Hindlimb muscle (tissue), 1 donor: ENCODE measurements around the gene GNB2. TPM values are rescaled to one million over a fixed set of nuclear protein-coding genes. Genes with fewer than 3 reads are reported as not detected.
"Not testable (repeated sequence)": the region's sequence is repeated elsewhere in the genome, so short reads cannot be mapped to it uniquely, and the experiment has no call there.

Experiments
- DNase-seq: peaks from one replicate; pipeline ENCODE4 v3.0.0-alpha.2; 2013
- polyA plus RNA-seq: library from polyadenylated mRNA; unstranded; fragments of 120-200 nt; gene quantifications from one replicate; pipeline ENCODE4 v1.2.1, GENCODE V29; 2013; ENCODE audit not compliant: insufficient read length

GNB2 gene
- polyA plus RNA-seq, 1 donor, result 159 TPM

GRCh38 chr7:100696123-100696521 is 22.6 kb downstream of the GNB2 start:
- no peak for DNase-seq

GRCh38 chr7:100699018-100699417 is 25.5 kb downstream of the GNB2 start:
- no peak for DNase-seq

- DNase-seq, result not testable (repeated sequence)
Observed at GRCh38 chr7:100701089-100701488, 27.5 kb downstream of the GNB2 start.

GRCh38 chr7:100705320-100705752 is 31.8 kb downstream of the GNB2 start:
- peak; percentile 88 for DNase-seq

GRCh38 chr7:100705753-100706671 is 32.5 kb downstream of the GNB2 start, which contains the start of gene POP7:
POP7 (plus strand) TSS chr7:100706121; CDS start chr7:100706831, 710 bp downstream.
- peak; percentile 99 for DNase-seq

GRCh38 chr7:100706672-100707311 is 33.3 kb downstream of the GNB2 start:
- DNase-seq, result no peak

GRCh38 chr7:100708395-100708794 is 34.9 kb downstream of the GNB2 start:
- no peak for DNase-seq

- DNase-seq, result no peak
Observed at GRCh38 chr7:100710452-100710851, 36.9 kb downstream of the GNB2 start.

GRCh38 chr7:100711369-100711768 is 37.8 kb downstream of the GNB2 start:
- no peak for DNase-seq

GRCh38 chr7:100714725-100715124 is 41.2 kb downstream of the GNB2 start:
- DNase-seq, result no peak

- DNase-seq, result not testable (repeated sequence)
Observed at GRCh38 chr7:100717073-100717472, 43.5 kb downstream of the GNB2 start.

GRCh38 chr7:100719523-100720278 is 46.2 kb downstream of the GNB2 start:
- DNase-seq, result no peak

- DNase-seq, result no peak
Observed at GRCh38 chr7:100720279-100720670, 46.7 kb downstream of the GNB2 start, which contains the start of gene EPO. EPO (plus strand) TSS chr7:100720468; CDS start chr7:100720981, 513 bp downstream.

- DNase-seq, result no peak
Observed at GRCh38 chr7:100720671-100721504, 47.3 kb downstream of the GNB2 start.

GRCh38 chr7:100721505-100721812 is 47.9 kb downstream of the GNB2 start:
- DNase-seq, result no peak

- no peak for DNase-seq
Observed at GRCh38 chr7:100722480-100723212, 49.1 kb downstream of the GNB2 start.

- DNase-seq, result no peak
Observed at GRCh38 chr7:100723732-100724275, 50.3 kb downstream of the GNB2 start.

GRCh38 chr7:100724364-100724763 is 50.8 kb downstream of the GNB2 start:
- DNase-seq, result not testable (repeated sequence)

GRCh38 chr7:100726996-100727761 is 53.6 kb downstream of the GNB2 start:
- peak; percentile 67 for DNase-seq

GRCh38 chr7:100728196-100728595 is 54.7 kb downstream of the GNB2 start:
- DNase-seq, result no peak
